Stimulated activated CD8-positive, alpha-beta memory T cell treated with anti-CD3 and anti-CD28 coated beads, Interleukin-4, amount 100 ng/mL, for 1 hour (primary cell): ENCODE results near the gene KCTD16.

Experiments
- DNase-seq, 2 donors: peaks; one replicate each; pipeline ENCODE4 v3.0.0-alpha.2; 2020; ENCODE audit warnings: low read depth in 2 of 2, low spot score in 1 of 2

Gene KCTD16

DNA sequence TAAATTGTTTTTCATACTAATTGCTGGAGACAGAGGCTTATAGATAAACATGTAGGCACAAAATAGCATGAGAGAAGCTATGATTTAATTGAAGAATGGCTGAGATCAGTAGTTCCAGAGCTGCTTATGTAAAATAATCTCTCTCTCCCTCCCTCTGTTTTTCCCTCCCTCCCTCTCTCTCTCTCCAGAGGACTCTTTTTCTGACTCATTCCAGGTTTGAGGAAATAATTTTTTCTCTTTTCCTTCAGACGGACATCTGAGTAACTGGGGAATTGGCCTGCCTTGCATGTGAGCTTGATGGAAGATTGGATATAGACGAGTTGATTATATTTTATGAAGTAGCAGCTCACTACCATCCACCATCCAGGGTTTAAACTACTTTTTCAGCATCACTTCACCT lies 35.5 kb downstream of the KCTD16 start:
- no peak for DNase-seq

DNA sequence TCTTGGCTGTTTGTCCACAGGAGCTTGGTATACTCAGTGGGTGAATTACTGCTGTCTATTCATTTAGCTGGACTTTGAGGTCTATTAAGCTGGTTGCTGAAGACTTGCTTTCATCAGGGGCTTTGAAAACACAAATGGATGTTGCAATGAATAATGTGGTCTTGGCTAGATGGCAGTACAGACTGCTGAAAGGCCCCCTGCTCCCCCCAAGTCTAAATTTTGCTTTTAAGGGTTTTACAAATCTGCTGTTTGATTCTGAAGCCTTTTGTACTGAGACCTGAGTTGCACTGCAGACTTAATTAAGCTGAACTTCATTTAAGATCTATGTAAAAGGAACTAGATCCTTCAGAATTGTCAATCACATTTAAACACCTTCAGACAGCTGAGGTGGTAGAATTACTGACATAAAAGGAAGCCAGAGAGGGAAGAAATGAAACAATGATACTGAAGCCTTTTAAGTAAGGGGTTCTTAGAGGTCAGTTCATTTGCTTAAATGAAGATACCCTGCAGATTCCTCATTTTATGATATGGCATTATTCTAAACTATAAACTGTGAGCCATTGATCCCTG lies 37.3 kb downstream of the KCTD16 start:
- no peak for DNase-seq

DNA sequence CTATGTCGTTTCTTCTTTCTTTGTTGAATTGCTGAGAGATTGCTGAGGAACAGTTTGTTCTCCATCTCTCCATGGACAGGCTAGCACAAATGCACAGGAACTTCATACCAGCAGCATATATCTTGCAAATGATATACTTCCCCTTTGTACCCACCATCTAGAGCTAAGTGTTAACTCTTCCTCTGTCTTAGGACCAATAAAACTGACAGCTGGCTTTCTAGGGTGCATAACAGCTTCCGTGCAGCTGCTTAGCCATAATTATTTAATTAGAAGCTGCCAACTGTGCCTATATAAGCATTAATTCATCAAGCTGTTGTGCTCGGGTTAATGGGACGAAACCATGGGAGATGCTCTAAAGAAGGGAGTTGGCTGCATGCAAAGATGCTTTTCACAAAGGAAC lies 38.7 kb downstream of the KCTD16 start:
- no peak for DNase-seq

- DNase-seq = no peak
These were observed 40.0 kb downstream of the KCTD16 start for GRCh38 chr5:144210655-144211054.

- DNase-seq = no peak
These were observed 49.2 kb downstream of the KCTD16 start for GRCh38 chr5:144219869-144220268.

- DNase-seq = no peak
These were observed 56.8 kb downstream of the KCTD16 start for GRCh38 chr5:144227363-144227999.

GRCh38 chr5:144230806-144231205 lies 60.1 kb downstream of the KCTD16 start:
- no peak for DNase-seq

DNA sequence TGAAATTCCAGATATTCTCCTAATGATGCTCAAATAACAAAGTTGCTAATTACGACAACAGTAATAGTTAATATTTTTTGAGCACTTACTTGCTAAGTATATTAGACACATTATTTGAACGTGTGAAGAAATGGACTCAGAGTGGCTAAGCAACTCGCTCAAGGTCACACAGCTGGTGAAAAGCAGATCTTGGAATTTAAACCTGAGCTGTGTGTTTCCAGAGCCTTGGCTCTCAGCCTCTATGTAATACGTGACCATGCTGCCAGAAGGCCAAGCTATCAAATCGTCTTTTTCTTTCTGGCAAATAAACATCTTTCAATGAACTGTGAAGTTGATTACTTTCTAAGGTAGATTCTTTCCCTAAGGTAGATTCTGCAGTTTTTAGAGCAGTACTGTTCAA lies 61.6 kb downstream of the KCTD16 start:
- no peak for DNase-seq

DNA sequence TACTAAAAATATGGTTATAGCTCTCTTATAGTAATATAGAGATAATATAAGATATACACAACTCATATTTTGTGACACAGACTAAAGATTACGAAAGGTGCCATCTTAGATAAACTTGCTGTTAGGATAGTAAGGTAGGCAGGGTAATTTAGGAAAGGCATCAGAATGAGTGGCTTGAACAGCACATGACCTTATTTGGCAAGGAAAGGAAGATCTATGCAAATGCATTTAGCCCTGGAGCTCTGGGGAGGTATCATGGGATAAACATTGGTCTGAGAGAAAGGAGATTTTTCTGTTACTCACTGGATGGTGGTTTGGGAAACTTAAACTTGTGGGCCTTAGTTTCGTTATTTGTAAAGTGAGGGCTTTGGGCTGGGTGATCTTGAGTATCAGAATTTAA lies 65.8 kb downstream of the KCTD16 start:
- DNase-seq = no peak

- DNase-seq = no peak
These were observed 67.2 kb downstream of the KCTD16 start for GRCh38 chr5:144237851-144238250.

DNA sequence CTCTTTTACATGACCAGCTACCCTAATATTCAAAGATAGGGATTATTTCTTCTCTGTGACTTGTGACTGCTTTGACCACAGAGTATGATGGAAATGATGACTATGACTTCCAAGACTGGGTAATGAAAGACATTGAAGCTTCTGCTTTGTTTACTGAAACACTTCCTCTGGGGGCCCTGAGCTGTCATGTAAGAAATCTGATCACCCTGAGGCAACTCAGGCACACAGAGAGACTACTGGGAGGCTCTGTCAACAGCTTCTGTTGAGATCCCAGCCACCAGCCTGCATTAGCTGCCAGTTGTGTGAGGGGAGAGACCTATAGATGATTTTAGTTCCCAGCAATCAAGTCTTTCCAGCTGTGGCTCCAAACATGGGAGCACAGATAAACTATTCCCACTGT lies 76.5 kb downstream of the KCTD16 start:
- no peak for DNase-seq

GRCh38 chr5:144248015-144248414 lies 77.3 kb downstream of the KCTD16 start:
- DNase-seq = no peak

DNA sequence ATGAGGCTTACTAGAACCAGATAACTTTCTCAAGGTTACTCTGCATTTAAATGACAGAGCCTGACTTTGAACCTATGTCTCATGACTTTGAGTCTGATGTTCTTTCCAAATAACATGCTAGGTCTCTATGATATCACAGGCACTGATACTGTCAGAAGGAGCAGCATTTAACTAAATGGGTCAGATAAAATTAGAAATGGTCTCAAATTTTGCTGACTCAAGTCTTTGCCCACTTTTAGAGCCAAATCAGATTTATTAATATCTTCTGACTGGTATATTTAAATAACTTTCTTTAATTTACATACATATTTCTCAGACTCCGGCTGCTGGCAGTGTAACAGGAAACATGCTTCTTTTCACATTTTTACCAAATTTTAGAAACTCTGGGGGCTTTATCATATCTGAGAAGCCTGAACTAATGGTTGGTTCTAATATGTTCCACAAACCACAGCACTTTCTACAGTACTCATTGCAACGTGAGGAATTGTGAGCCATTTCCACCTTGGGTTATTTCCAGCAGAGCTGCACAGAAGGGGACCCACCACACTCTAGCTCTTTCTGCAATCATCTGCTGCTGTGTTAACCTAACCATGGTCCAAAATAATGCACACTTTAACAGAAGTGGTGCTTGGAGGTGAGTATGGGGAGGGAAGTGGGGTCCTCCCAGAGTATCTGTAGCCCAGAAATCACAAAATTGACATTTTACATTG lies 79.2 kb downstream of the KCTD16 start:
- no peak for DNase-seq

DNA sequence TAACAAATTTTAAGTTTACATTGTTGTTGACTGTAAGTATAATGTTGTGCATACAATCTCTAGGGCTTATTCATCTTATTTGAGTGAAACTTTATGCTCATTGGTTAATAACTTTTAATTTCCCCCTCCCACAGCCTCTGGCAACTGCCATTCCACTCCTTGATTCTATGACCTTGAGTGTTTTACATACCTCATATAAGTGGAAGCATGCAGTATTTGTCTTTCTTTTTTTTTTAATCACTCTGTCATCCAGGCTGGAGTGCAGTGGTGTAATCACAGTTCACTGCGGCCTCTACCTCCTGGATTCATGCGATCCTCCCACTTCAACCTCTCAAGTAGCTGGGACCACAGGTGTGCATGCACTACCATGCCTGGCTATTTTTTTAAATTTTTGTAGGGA lies 83.9 kb downstream of the KCTD16 start:
- no peak for DNase-seq

- no peak for DNase-seq
These were observed 89.4 kb downstream of the KCTD16 start for GRCh38 chr5:144260121-144260520.

- DNase-seq = no peak
These were observed 95.1 kb downstream of the KCTD16 start for GRCh38 chr5:144265643-144266247.

DNA sequence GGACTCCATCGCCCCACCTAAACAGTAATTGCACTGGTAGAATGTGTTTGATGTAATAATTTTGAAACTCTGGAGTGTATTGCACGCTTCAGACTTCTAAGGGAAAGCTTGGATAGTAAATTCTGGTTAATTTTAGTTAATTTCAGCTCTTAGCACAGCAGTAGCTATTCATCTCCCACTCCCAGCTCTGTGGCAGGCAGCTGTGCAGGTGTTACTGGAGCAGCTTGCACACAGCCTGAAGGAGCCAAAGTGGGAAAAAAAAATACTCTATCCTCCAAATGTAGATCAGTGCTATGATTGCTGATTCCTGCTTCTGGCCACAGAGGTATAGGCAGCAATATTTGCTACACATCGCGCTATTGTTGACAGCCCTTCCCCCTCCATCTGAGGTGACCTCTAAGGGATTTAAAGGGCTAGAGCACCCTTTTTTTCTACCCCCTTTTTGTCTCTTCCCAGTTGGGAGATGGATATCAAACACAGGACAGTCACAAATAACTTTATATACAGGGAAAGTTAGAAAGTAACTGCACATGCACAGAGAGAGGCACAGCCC lies 97.4 kb downstream of the KCTD16 start:
- DNase-seq = no peak

DNA sequence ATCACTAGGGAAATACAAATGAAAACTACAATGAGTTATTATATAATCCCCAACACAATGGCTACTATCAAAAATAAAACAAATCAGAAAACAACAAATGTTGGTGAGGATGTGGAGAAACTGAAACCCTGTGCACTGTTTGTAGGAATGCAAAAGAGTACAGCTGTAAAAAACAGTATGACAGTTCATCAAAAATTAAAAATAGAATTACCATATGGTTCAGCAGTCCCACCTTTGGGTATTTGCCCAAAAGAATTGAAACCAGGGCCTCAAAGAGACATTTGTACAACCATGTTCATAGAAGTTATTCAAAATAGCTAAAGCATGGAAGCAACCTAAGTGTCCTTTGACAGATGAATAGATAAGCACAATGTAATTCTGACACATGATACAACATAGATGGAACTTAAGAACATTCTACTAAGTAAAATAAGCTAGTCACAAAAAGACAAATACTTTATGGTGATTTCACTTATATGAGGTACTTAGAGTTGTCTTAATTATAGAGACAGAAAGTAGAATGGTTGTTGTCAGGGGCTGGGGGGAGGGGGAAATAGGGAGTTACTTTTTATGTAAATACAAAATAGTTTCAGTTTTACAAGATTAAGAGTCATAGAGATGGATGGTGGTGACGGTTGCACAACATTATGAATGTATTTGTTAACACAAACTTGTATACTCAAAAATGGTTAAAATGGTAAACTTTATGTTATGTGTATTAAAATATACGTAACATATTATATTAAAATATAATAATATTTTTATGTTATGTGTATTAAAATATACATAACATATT lies 102.8 kb downstream of the KCTD16 start:
- no peak for DNase-seq

- no peak for DNase-seq
These were observed 104.7 kb downstream of the KCTD16 start for GRCh38 chr5:144275329-144275728.

- no peak for DNase-seq
These were observed 105.6 kb downstream of the KCTD16 start for GRCh38 chr5:144276034-144276822.
